Naive thymus-derived CD8-positive, alpha-beta T cell (primary cell): ENCODE data around the gene MCF2L. TPM values are rescaled to one million over a fixed set of nuclear protein-coding genes. Genes with fewer than 3 reads are reported as not detected.
"Not testable (repeated sequence)": the region's sequence is repeated elsewhere in the genome, so short reads cannot be mapped to it uniquely, and the experiment has no call there.

ENCODE experiments used
- ATAC-seq, 2 donors: fragments of 150-1000 bp; cut with Tn5 transposase in 1 of 2; sonication (Bioruptor Pico), chemical (Tn5 transposase) in 1 of 2; 1 replicate in 1 of 2; 2 replicates in 1 of 2; pipeline ENCODE4 v1.10.0; 2021; ENCODE audit warnings: mild to moderate bottlenecking in 2 of 2, moderate library complexity in 2 of 2
- POLR2A ChIA-PET: fragments of 350-600 bp; sonication (Branson Sonifier 250); formaldehyde crosslinking; loops from one replicate; lab custom pipeline; 2021; ENCODE audit warnings: antibody characterized with exemption; lab: Charles Lee
- DNase-seq, 10 donors: peaks; one replicate each; pipeline versions ENCODE4 v3.0.0 to v3.0.0-alpha.2; 2020 to 2022
- H3K27ac Mint-ChIP-seq, 10 donors: one replicate each; pipeline ENCODE4 v1.8.0; 2020 to 2022; ENCODE audit warnings: mild to moderate bottlenecking in 10 of 10, mixed read lengths in 10 of 10, moderate library complexity in 4 of 10, inconsistent platforms in 1 of 10
- H3K27me3 Mint-ChIP-seq, 5 donors: one replicate each; pipeline ENCODE4 v1.8.0; 2021 to 2022; ENCODE audit warnings: mixed read lengths in 5 of 5
- H3K36me3 Mint-ChIP-seq, 3 donors: one replicate each; pipeline ENCODE4 v1.8.0; 2020 to 2022; ENCODE audit warnings: mixed read lengths in 3 of 3, mild to moderate bottlenecking in 2 of 3, inconsistent platforms in 1 of 3
- H3K4me1 Mint-ChIP-seq, 4 donors: one replicate each; pipeline ENCODE4 v1.8.0; 2021 to 2022; ENCODE audit warnings: mixed read lengths in 4 of 4
- H3K4me3 Mint-ChIP-seq, 10 donors: one replicate each; pipeline ENCODE4 v1.8.0; 2020 to 2022; ENCODE audit warnings: mild to moderate bottlenecking in 10 of 10, mixed read lengths in 10 of 10, moderate library complexity in 6 of 10, inconsistent platforms in 1 of 10
- H3K9me3 Mint-ChIP-seq, 9 donors: one replicate each; pipeline ENCODE4 v1.8.0; 2020 to 2022; ENCODE audit warnings: mixed read lengths in 9 of 9, mild to moderate bottlenecking in 3 of 9, inconsistent platforms in 1 of 9, moderate library complexity in 1 of 9
- polyA plus RNA-seq, 3 donors: library from polyadenylated mRNA; unstranded; fragments of 300-500 nt; fragmentation: Illumina TruSeq; gene quantifications; one replicate each; pipeline ENCODE4 v1.2.3, GENCODE V29; 2021
- total RNA-seq, 8 experiments: library from RNA in 2 of 8; stranded (reverse) in 2 of 8; gene quantifications; one replicate each; pipeline ENCODE4 v1.2.3 and lab custom pipeline; 2021 to 2026

Gene MCF2L
- total and polyA plus RNA-seq, 5 experiments from 2014 or later: 0.81 to 30.3 (median 4.4) TPM

GRCh38 chr13:113079781-113080080 lies 110.7 kb downstream of the MCF2L start:
- H3K27me3 Mint-ChIP-seq, POLR2A ChIA-PET, DNase-seq, H3K27ac Mint-ChIP-seq, H3K4me3 Mint-ChIP-seq, H3K9me3 Mint-ChIP-seq, H3K4me1 Mint-ChIP-seq, ATAC-seq: not testable (repeated sequence)
- H3K36me3 Mint-ChIP-seq: peaks cover 0 to 23% (median 10%) of the 10 kb centered on the region in 3 donors

- Mint-ChIP-seq H3K27me3 (no peaks in the 10 kb centered on the region), H3K36me3 (peaks cover 0 to 24% (median 10%) of the 10 kb centered on the region in 3 donors), H3K27ac (no peak overlapping the region), H3K9me3 (no peaks in the 10 kb centered on the region), H3K4me1 (peaks cover 0 to 2% (median 0%) of the 10 kb centered on the region in 4 donors), H3K4me3 (no peak overlapping the region)
- no peak for ATAC-seq
- no peak for DNase-seq
- POLR2A ChIA-PET: no interaction called here
These were observed 111.4 kb downstream of the MCF2L start for GRCh38 chr13:113080361-113080831.

- Mint-ChIP-seq H3K9me3 (no peaks in the 10 kb centered on the region), H3K36me3 (peaks cover 0 to 19% (median 8%) of the 10 kb centered on the region in 3 donors), H3K4me3 (no peak overlapping the region), H3K4me1 (peaks cover 0 to 2% (median 0%) of the 10 kb centered on the region in 4 donors), H3K27ac (peak overlapping the region in 1 of 10 donors; percentile 73), H3K27me3 (no peaks in the 10 kb centered on the region)
- DNase-seq: no peak
- ATAC-seq: no peak
- POLR2A ChIA-PET: no interaction called here
These were observed 112.0 kb downstream of the MCF2L start for GRCh38 chr13:113080901-113081521.

- no peak for DNase-seq
- Mint-ChIP-seq H3K9me3 (no peaks in the 10 kb centered on the region), H3K27ac (no peak overlapping the region), H3K27me3 (no peaks in the 10 kb centered on the region), H3K36me3 (peaks cover 0 to 19% (median 6%) of the 10 kb centered on the region in 3 donors), H3K4me1 (peaks cover 0 to 2% (median 0%) of the 10 kb centered on the region in 4 donors), H3K4me3 (no peak overlapping the region)
- ATAC-seq: no peak
- POLR2A ChIA-PET: no interaction called here
These were observed 113.4 kb downstream of the MCF2L start for GRCh38 chr13:113082198-113083021.

- ATAC-seq: no peak
- DNase-seq: no peak
- H3K27me3 Mint-ChIP-seq: no peaks in the 10 kb centered on the region
- no peak overlapping the region for H3K27ac Mint-ChIP-seq
- POLR2A ChIA-PET: no interaction called here
- H3K4me1 Mint-ChIP-seq: peaks cover 0 to 2% (median 0%) of the 10 kb centered on the region in 4 donors
- no peak overlapping the region for H3K4me3 Mint-ChIP-seq
- H3K9me3 Mint-ChIP-seq: no peaks in the 10 kb centered on the region
- H3K36me3 Mint-ChIP-seq: peaks cover 0 to 17% (median 5%) of the 10 kb centered on the region in 3 donors
These were observed 114.0 kb downstream of the MCF2L start for GRCh38 chr13:113083022-113083373.

GRCh38 chr13:113083402-113084061 lies 114.5 kb downstream of the MCF2L start:
- H3K27me3 Mint-ChIP-seq: no peaks in the 10 kb centered on the region
- no peak overlapping the region for H3K4me3 Mint-ChIP-seq
- H3K36me3 Mint-ChIP-seq: peaks cover 0 to 20% (median 5%) of the 10 kb centered on the region in 3 donors

GRCh38 chr13:113084094-113084942 lies 115.3 kb downstream of the MCF2L start:
- Mint-ChIP-seq H3K27me3 (no peaks in the 10 kb centered on the region), H3K4me3 (no peak overlapping the region), H3K9me3 (no peaks in the 10 kb centered on the region), H3K4me1 (peaks cover 0 to 3% (median 0%) of the 10 kb centered on the region in 4 donors), H3K36me3 (peaks cover 0 to 22% (median 7%) of the 10 kb centered on the region in 3 donors), H3K27ac (no peak overlapping the region)
- no peak for DNase-seq
- ATAC-seq: no peak
- POLR2A ChIA-PET: no interaction called here

More at GRCh38 chr13:113083402-113084061, 114.5 kb downstream of the MCF2L start:
- Mint-ChIP-seq H3K9me3 (no peaks in the 10 kb centered on the region), H3K4me1 (peaks cover 0 to 2% (median 0%) of the 10 kb centered on the region in 4 donors), H3K27ac (no peak overlapping the region)
- POLR2A ChIA-PET: no interaction called here
- DNase-seq (no peak), ATAC-seq (no peak)

- no peak for DNase-seq
- POLR2A ChIA-PET: no interaction called here
- peaks cover 0 to 25% (median 7%) of the 10 kb centered on the region in 3 donors for H3K36me3 Mint-ChIP-seq
These were observed 116.0 kb downstream of the MCF2L start for GRCh38 chr13:113084943-113085540.

GRCh38 chr13:113086031-113086750 lies 117.2 kb downstream of the MCF2L start:
- peaks cover 0 to 2% (median 0%) of the 10 kb centered on the region in 4 donors for H3K4me1 Mint-ChIP-seq
- no peaks in the 10 kb centered on the region for H3K27me3 Mint-ChIP-seq
- POLR2A ChIA-PET: interaction anchor here (0.6 kb wide), 1 partner anchor 926 kb away, joined by 3 read pairs; no protein-coding TSS in a partner anchor
- H3K9me3 Mint-ChIP-seq: no peaks in the 10 kb centered on the region
- H3K36me3 Mint-ChIP-seq: peaks cover 0 to 28% (median 7%) of the 10 kb centered on the region in 3 donors
- H3K27ac Mint-ChIP-seq: no peak overlapping the region
- ATAC-seq (no peak), DNase-seq (peak in 1 of 10 donors; percentile 22)
- no peak overlapping the region for H3K4me3 Mint-ChIP-seq

More at GRCh38 chr13:113084943-113085540, 116.0 kb downstream of the MCF2L start:
- Mint-ChIP-seq H3K9me3 (no peaks in the 10 kb centered on the region), H3K27me3 (no peaks in the 10 kb centered on the region), H3K4me1 (peaks cover 0 to 2% (median 0%) of the 10 kb centered on the region in 4 donors), H3K4me3 (no peak overlapping the region), H3K27ac (peak overlapping the region in 2 of 10 donors; percentile 27 to 38)
- ATAC-seq: no peak

GRCh38 chr13:113086991-113087922 lies 118.2 kb downstream of the MCF2L start:
- Mint-ChIP-seq H3K36me3 (peaks cover 0 to 30% (median 7%) of the 10 kb centered on the region in 3 donors), H3K27ac (peak overlapping the region in 1 of 10 donors; percentile 43), H3K4me1 (peaks cover 0 to 2% (median 0%) of the 10 kb centered on the region in 4 donors), H3K9me3 (no peaks in the 10 kb centered on the region), H3K27me3 (no peaks in the 10 kb centered on the region), H3K4me3 (no peak overlapping the region)
- POLR2A ChIA-PET: interaction anchor here (0.6 kb wide), 1 partner anchor 925 kb away, joined by 3 read pairs; no protein-coding TSS in a partner anchor
- ATAC-seq (no peak), DNase-seq (peak in 1 of 10 donors; percentile 48)
